HG02943 (cell line): Measurements from ENCODE around the gene SLFN12L.

ENCODE experiments used
- ATAC-seq: cut with Tn5 transposase; IDR thresholded peaks from one replicate; pipeline ENCODE4 v1.9.1; 2021; ENCODE audit warnings: mild to moderate bottlenecking, low read depth, moderate library complexity; ENCODE audit not compliant: unreplicated experiment

Gene SLFN12L

GRCh38 chr17:35438433-35438832 lies 99.0 kb downstream of the SLFN12L start:
- no peak for ATAC-seq

GRCh38 chr17:35433075-35433894 lies 104.2 kb downstream of the SLFN12L start:
- no peak for ATAC-seq

GRCh38 chr17:35432176-35433074 lies 105.1 kb downstream of the SLFN12L start, which contains the start of gene SLFN12:
SLFN12 (minus strand) TSS chr17:35432500; CDS start chr17:35423028, 9,472 bp downstream.
- ATAC-seq, result peak; percentile 63

GRCh38 chr17:35429702-35430101 lies 107.8 kb downstream of the SLFN12L start:
- no peak for ATAC-seq

GRCh38 chr17:35428229-35428628 lies 109.2 kb downstream of the SLFN12L start:
- ATAC-seq, result no peak

GRCh38 chr17:35423761-35424160 lies 113.7 kb downstream of the SLFN12L start:
- ATAC-seq, result no peak
